ENCODE data around the gene MAP1LC3B2.

Gene MAP1LC3B2

DNA sequence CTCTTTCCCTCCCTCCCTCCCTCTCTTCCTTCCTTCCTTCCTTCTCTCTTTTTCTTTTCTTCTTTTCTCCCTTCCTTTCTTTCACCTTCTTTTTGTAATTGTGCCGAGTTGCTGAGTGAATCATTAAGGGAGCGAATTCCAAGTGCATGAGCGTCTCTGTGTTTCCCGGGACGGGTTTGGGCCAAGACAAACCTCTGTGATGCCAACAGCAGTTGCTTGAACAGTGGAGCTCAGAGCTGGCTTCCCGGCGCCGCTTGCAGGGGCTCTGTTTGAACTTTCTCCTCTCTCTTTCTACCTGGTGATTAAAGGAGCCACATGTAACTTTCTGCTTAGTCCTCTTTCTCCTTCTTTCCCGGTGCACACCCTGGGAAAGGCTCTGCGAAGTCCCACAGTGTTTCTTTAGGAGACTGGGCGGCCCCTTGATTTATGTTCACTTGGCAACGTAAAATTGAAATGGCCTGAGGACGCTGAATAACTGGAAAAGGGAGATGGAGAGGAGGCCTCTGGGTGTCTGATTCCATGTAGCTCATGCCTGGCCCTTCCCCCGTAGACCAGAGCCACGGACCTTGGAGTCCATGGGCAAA lies 33.7 kb upstream of the MAP1LC3B2 start:
- Histone ChIP-seq H3K79me2 (ENCODE audit: insufficient read depth, low read length) (no peaks in the 10 kb centered on the region), H3K27me3 (ENCODE audit: insufficient read depth, low read length) (no peaks in the 10 kb centered on the region; the same call in 1 of the 2 replicates), H3F3A (ENCODE audit: insufficient read depth, low read length) (no peaks in the 10 kb centered on the region), H2AFZ (ENCODE audit: low read length) (no peak overlapping the region), H4K20me1 (ENCODE audit: insufficient read depth, low read length) (no peaks in the 10 kb centered on the region), H3K27ac (ENCODE audit: low read depth, low read length, poor library complexity, severe bottlenecking) (no peak overlapping the region), H3K9me3 (ENCODE audit: low read length) (no peaks in the 10 kb centered on the region), H3K4me1 (ENCODE audit: insufficient read depth, low read length, severe bottlenecking) (no peaks in the 10 kb centered on the region), H3K36me3 (ENCODE audit: insufficient read depth, low read length) (no peaks in the 10 kb centered on the region), H3K9me2 (ENCODE audit: low read depth, low read length) (no peaks in the 10 kb centered on the region), H3K9ac (ENCODE audit: low read length) (no peak overlapping the region), H3K4me2 (ENCODE audit: low read length) (no peak overlapping the region), H3K4me3 (ENCODE audit: low read depth, low read length, poor library complexity, severe bottlenecking) (no peak overlapping the region)
- no peak for TF ChIP-seq EZH2 (IDR thresholded peaks at IDR 0.05; ENCODE audit: borderline replicate concordance, low read length)
- TF ChIP-seq, protein P1, sequence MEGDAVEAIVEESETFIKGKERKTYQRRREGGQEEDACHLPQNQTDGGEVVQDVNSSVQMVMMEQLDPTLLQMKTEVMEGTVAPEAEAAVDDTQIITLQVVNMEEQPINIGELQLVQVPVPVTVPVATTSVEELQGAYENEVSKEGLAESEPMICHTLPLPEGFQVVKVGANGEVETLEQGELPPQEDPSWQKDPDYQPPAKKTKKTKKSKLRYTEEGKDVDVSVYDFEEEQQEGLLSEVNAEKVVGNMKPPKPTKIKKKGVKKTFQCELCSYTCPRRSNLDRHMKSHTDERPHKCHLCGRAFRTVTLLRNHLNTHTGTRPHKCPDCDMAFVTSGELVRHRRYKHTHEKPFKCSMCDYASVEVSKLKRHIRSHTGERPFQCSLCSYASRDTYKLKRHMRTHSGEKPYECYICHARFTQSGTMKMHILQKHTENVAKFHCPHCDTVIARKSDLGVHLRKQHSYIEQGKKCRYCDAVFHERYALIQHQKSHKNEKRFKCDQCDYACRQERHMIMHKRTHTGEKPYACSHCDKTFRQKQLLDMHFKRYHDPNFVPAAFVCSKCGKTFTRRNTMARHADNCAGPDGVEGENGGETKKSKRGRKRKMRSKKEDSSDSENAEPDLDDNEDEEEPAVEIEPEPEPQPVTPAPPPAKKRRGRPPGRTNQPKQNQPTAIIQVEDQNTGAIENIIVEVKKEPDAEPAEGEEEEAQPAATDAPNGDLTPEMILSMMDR (IDR thresholded peaks at IDR 0.05; ENCODE audit: low read length): no peak

DNA sequence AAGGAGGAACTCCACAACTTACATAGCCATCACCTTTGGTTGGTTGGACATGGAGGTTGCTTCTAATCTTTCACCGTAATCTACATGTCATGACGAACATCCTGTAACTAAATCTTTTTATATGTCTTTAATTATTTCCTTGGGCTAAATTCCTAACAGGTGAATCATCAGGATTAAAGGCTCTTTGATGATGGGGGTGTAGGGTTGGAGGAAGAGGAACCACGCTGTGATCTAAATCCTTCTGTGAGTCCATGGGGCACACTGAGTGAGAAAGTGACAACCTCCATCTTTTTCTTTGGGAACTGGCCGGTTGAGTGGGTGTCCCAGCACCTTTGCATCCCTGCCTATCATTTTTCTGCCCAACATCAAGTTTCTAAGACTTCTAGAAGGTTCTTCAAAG lies 31.1 kb upstream of the MAP1LC3B2 start:
- H2AFZ ChIP-seq (ENCODE audit: low read length): no peak overlapping the region
- no peaks in the 10 kb centered on the region for H3F3A ChIP-seq (ENCODE audit: insufficient read depth, low read length)
- no peaks in the 10 kb centered on the region for H3K9me3 ChIP-seq (ENCODE audit: low read length)
- no peak overlapping the region for H3K27ac ChIP-seq (ENCODE audit: low read depth, low read length, poor library complexity, severe bottlenecking)
- no peak overlapping the region for H3K4me2 ChIP-seq (ENCODE audit: low read length)
- no peaks in the 10 kb centered on the region for H3K4me1 ChIP-seq (ENCODE audit: insufficient read depth, low read length, severe bottlenecking)
- no peaks in the 10 kb centered on the region for H3K9me2 ChIP-seq (ENCODE audit: low read depth, low read length)
- no peaks in the 10 kb centered on the region for H4K20me1 ChIP-seq (ENCODE audit: insufficient read depth, low read length)
- TF ChIP-seq EZH2 (IDR thresholded peaks at IDR 0.05; ENCODE audit: borderline replicate concordance, low read length): no peak
- TF ChIP-seq, protein P1 (IDR thresholded peaks at IDR 0.05; ENCODE audit: low read length): no peak
- no peaks in the 10 kb centered on the region for H3K79me2 ChIP-seq (ENCODE audit: insufficient read depth, low read length)
- H3K4me3 ChIP-seq (ENCODE audit: low read depth, low read length, poor library complexity, severe bottlenecking): no peak overlapping the region
- H3K9ac ChIP-seq (ENCODE audit: low read length): no peak overlapping the region
- no peaks in the 10 kb centered on the region for H3K36me3 ChIP-seq (ENCODE audit: insufficient read depth, low read length)
- no peaks in the 10 kb centered on the region for H3K27me3 ChIP-seq (ENCODE audit: insufficient read depth, low read length)

DNA sequence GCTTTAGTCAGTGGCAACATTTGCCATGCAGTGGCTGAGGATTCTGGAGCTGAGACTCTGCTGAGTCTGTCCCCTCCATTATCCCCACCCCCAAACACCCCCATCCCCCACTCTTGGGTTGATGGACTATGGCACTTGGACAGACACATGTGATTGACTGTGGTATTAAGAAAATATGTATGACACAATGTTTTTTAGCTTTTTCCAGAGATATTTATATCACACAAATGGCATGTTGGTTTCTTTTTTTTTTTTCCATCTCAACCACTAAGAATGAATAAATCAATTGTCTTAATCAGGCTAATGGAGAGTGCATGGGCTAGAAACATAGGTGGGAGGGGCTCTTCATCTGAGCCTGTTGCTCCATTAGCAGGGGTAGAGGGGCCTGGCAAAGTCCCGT lies 30.7 kb upstream of the MAP1LC3B2 start:
- no peak for TF ChIP-seq EZH2 (IDR thresholded peaks at IDR 0.05; ENCODE audit: borderline replicate concordance, low read length)
- TF ChIP-seq, protein P1 (IDR thresholded peaks at IDR 0.05; ENCODE audit: low read length): no peak
- no peak overlapping the region for H3K4me2 ChIP-seq (ENCODE audit: low read length)
- peaks cover 4% of the 10 kb centered on the region for H3K4me1 ChIP-seq (ENCODE audit: insufficient read depth, low read length, severe bottlenecking)
- no peak overlapping the region for H2AFZ ChIP-seq (ENCODE audit: low read length)
- no peaks in the 10 kb centered on the region for H3F3A ChIP-seq (ENCODE audit: insufficient read depth, low read length)
- no peaks in the 10 kb centered on the region for H4K20me1 ChIP-seq (ENCODE audit: insufficient read depth, low read length)
- no peak overlapping the region for H3K4me3 ChIP-seq (ENCODE audit: low read depth, low read length, poor library complexity, severe bottlenecking)
- H3K27me3 ChIP-seq (ENCODE audit: insufficient read depth, low read length): no peaks in the 10 kb centered on the region
- H3K79me2 ChIP-seq (ENCODE audit: insufficient read depth, low read length): no peaks in the 10 kb centered on the region
- no peaks in the 10 kb centered on the region for H3K9me2 ChIP-seq (ENCODE audit: low read depth, low read length)
- no peak overlapping the region for H3K27ac ChIP-seq (ENCODE audit: low read depth, low read length, poor library complexity, severe bottlenecking)
- H3K9me3 ChIP-seq (ENCODE audit: low read length): no peaks in the 10 kb centered on the region
- no peak overlapping the region for H3K9ac ChIP-seq (ENCODE audit: low read length)
- no peaks in the 10 kb centered on the region for H3K36me3 ChIP-seq (ENCODE audit: insufficient read depth, low read length)

Data from OCI-LY1 (cell line).